GM10266 (cell line): ENCODE data around the gene STK24.
"Not testable (repeated sequence)": the region's sequence is repeated elsewhere in the genome, so short reads cannot be mapped to it uniquely, and the experiment has no call there.

ENCODE experiments used
- DNase-seq: peaks from one replicate; pipeline ENCODE4 v3.0.0; 2012; ENCODE audit errors: extremely low spot score
- TF ChIP-seq, protein P1 (sequence below): IDR thresholded peaks from 2 replicates; pipeline ENCODE4 v1.5.1; 2012; ENCODE audit warnings: mild to moderate bottlenecking, low read depth; ENCODE audit not compliant: control insufficient read depth, insufficient read depth; ENCODE audit errors: missing control alignments

STK24 gene

DNA sequence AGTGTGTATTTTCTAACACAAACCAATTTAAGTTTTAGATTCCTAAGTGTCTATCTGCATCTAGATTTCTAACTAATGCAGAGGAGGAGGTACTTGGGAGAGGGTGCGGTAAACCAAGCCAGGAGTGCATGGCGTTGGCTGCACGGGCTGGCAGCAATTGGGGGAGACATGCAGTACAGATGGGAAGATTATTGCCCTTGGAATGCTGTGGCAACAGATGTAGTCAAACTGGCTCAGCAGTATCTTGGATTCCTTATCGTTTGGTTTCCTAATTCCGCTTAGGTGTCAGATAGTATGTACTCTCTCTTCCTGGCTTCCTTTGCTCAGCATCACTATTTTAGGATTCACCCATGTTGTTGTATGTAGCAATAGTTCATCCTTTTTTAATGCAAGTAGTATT, 29.4 kb upstream of the STK24 start:
- TF ChIP-seq, protein P1, sequence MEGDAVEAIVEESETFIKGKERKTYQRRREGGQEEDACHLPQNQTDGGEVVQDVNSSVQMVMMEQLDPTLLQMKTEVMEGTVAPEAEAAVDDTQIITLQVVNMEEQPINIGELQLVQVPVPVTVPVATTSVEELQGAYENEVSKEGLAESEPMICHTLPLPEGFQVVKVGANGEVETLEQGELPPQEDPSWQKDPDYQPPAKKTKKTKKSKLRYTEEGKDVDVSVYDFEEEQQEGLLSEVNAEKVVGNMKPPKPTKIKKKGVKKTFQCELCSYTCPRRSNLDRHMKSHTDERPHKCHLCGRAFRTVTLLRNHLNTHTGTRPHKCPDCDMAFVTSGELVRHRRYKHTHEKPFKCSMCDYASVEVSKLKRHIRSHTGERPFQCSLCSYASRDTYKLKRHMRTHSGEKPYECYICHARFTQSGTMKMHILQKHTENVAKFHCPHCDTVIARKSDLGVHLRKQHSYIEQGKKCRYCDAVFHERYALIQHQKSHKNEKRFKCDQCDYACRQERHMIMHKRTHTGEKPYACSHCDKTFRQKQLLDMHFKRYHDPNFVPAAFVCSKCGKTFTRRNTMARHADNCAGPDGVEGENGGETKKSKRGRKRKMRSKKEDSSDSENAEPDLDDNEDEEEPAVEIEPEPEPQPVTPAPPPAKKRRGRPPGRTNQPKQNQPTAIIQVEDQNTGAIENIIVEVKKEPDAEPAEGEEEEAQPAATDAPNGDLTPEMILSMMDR: no peak
- DNase-seq: no peak

GRCh38 chr13:98599502-98600328, 22.8 kb upstream of the STK24 start:
- TF ChIP-seq, protein P1: no peak
- no peak for DNase-seq

DNA sequence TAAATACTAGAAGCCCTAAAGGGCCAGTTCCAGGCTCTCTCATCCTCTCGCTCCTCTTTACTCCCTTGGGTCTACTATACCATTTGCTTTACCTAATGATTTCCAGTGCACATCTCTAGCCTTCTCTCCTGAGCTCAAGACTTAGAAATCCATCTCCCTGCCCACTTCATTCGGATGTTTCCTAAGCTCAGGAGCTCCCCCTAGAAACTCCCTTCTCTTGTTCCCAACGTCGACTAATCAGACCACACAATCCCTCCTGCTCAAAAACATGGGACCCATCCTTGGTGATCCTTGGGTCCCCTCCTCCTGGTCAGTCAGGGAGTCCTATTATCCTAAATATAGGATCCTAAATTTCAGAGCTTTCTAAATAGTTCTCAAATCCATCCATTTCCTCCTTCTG, 21.1 kb upstream of the STK24 start:
- no peak for DNase-seq

GRCh38 chr13:98595134-98595533, 18.2 kb upstream of the STK24 start:
- DNase-seq: no peak

More for the DNA sequence above, 21.1 kb upstream of the STK24 start:
- TF ChIP-seq, protein P1: no peak

DNA sequence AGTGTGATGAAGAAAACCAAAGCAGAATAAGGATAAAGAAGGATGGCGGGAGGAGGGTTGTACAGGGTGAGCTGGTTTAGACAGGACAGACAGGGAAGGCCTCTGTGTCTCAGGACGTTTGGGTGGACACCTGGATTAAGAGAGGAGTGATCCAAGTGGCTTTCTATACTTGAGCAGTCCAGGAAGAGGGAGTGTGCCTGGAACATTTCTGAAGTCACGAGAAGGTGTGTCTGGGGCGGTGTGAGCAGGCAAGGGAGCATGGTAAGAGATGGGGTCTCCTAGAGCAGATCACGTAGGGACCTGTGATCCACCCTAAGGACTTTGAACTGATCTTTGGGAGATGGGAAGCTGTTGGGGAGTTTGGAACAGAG, 15.4 kb upstream of the STK24 start:
- TF ChIP-seq, protein P1: no peak
- no peak for DNase-seq

More at GRCh38 chr13:98595134-98595533, 18.2 kb upstream of the STK24 start:
- TF ChIP-seq, protein P1: no peak

GRCh38 chr13:98591721-98592361, 14.9 kb upstream of the STK24 start:
- DNase-seq: no peak
- TF ChIP-seq, protein P1: no peak

DNA sequence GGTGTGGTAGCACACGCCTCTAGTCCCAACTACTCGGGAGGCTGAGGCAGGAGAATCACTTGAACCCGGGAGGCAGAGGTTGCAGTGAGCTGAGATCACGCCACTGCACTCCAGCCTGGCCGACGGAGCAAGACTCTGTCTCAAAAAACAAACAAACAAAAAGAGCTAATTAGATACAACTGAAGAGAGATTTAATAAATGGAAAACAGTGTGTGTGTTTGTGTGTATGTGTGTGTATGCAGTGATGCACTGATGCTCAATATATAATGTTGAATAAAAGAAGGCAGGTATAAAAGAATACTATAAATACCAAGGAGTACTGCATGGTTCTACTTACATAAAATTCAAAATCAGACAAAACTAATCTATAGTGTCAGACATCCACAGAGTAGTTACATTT, 13.6 kb upstream of the STK24 start:
- DNase-seq: not testable (repeated sequence)

DNA sequence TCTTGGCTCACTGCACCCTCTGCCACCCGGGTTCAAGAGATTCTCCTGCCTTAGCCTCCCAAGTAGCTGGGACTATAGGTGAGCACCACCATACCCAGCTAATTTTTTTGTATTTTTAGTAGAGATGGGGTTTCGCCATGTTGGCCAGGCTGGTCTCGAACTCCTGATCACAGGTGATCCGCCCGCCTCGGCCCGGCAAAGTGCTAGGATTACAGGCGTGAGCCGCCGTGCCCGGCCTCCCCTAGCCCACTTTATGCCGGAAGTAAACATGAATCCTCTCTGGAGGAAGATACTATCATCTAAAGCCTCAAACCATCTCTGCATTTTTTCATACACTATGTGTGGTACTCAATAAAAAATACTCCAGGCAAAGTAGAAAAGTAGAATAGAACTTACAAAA, 12.6 kb upstream of the STK24 start:
- not testable (repeated sequence) for DNase-seq
